Osteoblast (primary cell): ENCODE measurements around the gene SNX10. TPM values are rescaled to one million over a fixed set of nuclear protein-coding genes. Genes with fewer than 3 reads are reported as not detected.

Source experiments
- DNase-seq: peaks from one replicate; pipeline ENCODE4 v3.0.0; 2011; ENCODE audit warnings: low spot score, mixed read lengths; ENCODE audit not compliant: insufficient read length; ENCODE audit errors: missing footprints
- H2AFZ ChIP-seq: 2 replicates; pipeline ENCODE4 v1.6.0; 2011; ENCODE audit warnings: mild to moderate bottlenecking, low read length
- H3K27ac ChIP-seq: 2 replicates; pipeline ENCODE4 v1.5.1; 2011; ENCODE audit warnings: mild to moderate bottlenecking, low read depth, low read length, moderate library complexity
- H3K27me3 ChIP-seq: 2 replicates; pipeline ENCODE4 v1.6.0; 2012; ENCODE audit warnings: mild to moderate bottlenecking, control low read depth, inconsistent platforms, low read length, moderate library complexity; ENCODE audit not compliant: insufficient read depth
- H3K36me3 ChIP-seq: 2 replicates; pipeline ENCODE4 v1.5.1; 2011; ENCODE audit warnings: mild to moderate bottlenecking, low read length, control low read depth, moderate library complexity; ENCODE audit not compliant: insufficient read depth
- H3K4me1 ChIP-seq: 2 replicates; pipeline ENCODE4 v1.5.1; 2011; ENCODE audit warnings: mild to moderate bottlenecking, low read length, control low read depth, moderate library complexity; ENCODE audit not compliant: insufficient read depth
- H3K4me2 ChIP-seq: 2 replicates; pipeline ENCODE4 v1.6.0; 2011; ENCODE audit warnings: mild to moderate bottlenecking, low read length; ENCODE audit not compliant: insufficient read depth
- H3K4me3 ChIP-seq: fragments of 200-600 bp; sonication (generic); 3 replicates; pipeline ENCODE4 v1.5.1; 2012; ENCODE audit warnings: mild to moderate bottlenecking, low read length, inconsistent platforms; ENCODE audit not compliant: insufficient read depth
- H3K79me2 ChIP-seq: 2 replicates; pipeline ENCODE4 v1.6.0; 2012; ENCODE audit warnings: mild to moderate bottlenecking, low read length, control low read depth, inconsistent platforms; ENCODE audit not compliant: insufficient read depth
- H3K9me3 ChIP-seq: 2 replicates; pipeline ENCODE4 v1.5.1; 2011; ENCODE audit warnings: low read depth, low read length, control low read depth
- H4K20me1 ChIP-seq: 2 replicates; pipeline ENCODE4 v1.6.0; 2012; ENCODE audit warnings: mild to moderate bottlenecking, low read length, control low read depth; ENCODE audit not compliant: insufficient read depth
- total RNA-seq: library from RNA; depleted of rRNA; stranded (reverse); fragments of >200 nt; gene quantifications from 2 replicates; pipeline ENCODE4 v1.2.3, GENCODE V29; 2012
- TF ChIP-seq, protein P1 (sequence below): IDR thresholded peaks from 2 replicates; pipeline ENCODE4 v1.5.1; 2011; ENCODE audit warnings: mild to moderate bottlenecking, low read depth, low read length, moderate library complexity; ENCODE audit errors: extremely low read depth

Gene SNX10
- total RNA-seq, 1 donor, result 0.72 TPM

DNA sequence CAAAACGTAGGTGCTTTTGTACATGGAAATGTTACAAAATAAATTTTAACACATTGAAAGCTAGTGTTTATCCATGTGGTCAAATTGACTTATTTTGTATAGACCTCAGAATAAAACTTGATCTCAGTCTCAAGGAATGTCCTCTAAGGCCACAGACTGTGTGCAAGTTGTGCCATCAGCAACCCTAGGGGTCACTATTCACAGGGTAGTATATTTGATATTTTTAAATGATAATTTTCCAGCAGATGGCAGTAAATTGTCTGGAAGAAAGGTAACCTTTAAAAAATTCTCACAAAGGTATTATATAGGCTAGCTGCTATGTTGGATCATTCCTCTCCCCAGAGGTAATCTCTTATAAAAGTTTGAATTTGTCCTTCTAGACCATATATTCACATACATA, 12.9 kb upstream of the SNX10 start:
- no peak overlapping the region for H2AFZ ChIP-seq
- H3K27me3 ChIP-seq, result no peaks in the 10 kb centered on the region
- H3K27ac ChIP-seq, result no peak overlapping the region
- no peaks in the 10 kb centered on the region for H3K79me2 ChIP-seq
- DNase-seq, result no peak
- TF ChIP-seq, protein P1, sequence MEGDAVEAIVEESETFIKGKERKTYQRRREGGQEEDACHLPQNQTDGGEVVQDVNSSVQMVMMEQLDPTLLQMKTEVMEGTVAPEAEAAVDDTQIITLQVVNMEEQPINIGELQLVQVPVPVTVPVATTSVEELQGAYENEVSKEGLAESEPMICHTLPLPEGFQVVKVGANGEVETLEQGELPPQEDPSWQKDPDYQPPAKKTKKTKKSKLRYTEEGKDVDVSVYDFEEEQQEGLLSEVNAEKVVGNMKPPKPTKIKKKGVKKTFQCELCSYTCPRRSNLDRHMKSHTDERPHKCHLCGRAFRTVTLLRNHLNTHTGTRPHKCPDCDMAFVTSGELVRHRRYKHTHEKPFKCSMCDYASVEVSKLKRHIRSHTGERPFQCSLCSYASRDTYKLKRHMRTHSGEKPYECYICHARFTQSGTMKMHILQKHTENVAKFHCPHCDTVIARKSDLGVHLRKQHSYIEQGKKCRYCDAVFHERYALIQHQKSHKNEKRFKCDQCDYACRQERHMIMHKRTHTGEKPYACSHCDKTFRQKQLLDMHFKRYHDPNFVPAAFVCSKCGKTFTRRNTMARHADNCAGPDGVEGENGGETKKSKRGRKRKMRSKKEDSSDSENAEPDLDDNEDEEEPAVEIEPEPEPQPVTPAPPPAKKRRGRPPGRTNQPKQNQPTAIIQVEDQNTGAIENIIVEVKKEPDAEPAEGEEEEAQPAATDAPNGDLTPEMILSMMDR, result peak; percentile 39
- H3K4me1 ChIP-seq, result no peaks in the 10 kb centered on the region
- H3K9me3 ChIP-seq, result no peaks in the 10 kb centered on the region
- no peaks in the 10 kb centered on the region for H3K36me3 ChIP-seq
- H4K20me1 ChIP-seq, result no peaks in the 10 kb centered on the region
- no peak overlapping the region for H3K4me3 ChIP-seq
- H3K4me2 ChIP-seq, result peak overlapping the region; percentile 23

DNA sequence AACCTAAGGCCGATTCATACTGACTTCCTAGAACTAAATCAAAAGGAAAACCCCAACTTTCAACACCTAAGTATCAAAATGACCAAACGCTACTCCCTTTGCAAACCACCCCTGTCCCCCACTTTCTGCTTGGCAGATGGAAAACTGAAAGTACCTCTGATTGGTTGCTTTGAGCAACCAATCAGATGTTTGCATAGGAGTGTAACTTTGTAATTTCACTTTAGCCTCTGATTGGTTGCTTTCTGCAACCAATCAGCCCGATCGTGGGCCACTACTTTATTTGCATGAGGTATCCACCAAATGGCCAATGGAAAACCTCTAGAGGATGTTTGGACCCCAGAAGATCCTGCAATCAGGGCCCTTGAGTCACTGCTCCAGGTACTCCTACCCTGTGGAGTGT, 12.3 kb upstream of the SNX10 start:
- H3K36me3 ChIP-seq, result no peaks in the 10 kb centered on the region
- no peaks in the 10 kb centered on the region for H3K9me3 ChIP-seq
- peak overlapping the region; percentile 53 for H2AFZ ChIP-seq
- peak overlapping the region; percentile 49 for H3K4me2 ChIP-seq
- peak overlapping the region; percentile 27 for H3K4me3 ChIP-seq
- no peaks in the 10 kb centered on the region for H4K20me1 ChIP-seq
- no peak overlapping the region for H3K27ac ChIP-seq
- no peaks in the 10 kb centered on the region for H3K79me2 ChIP-seq
- DNase-seq, result no peak
- no peaks in the 10 kb centered on the region for H3K4me1 ChIP-seq
- TF ChIP-seq, protein P1, result no peak
- no peaks in the 10 kb centered on the region for H3K27me3 ChIP-seq

DNA sequence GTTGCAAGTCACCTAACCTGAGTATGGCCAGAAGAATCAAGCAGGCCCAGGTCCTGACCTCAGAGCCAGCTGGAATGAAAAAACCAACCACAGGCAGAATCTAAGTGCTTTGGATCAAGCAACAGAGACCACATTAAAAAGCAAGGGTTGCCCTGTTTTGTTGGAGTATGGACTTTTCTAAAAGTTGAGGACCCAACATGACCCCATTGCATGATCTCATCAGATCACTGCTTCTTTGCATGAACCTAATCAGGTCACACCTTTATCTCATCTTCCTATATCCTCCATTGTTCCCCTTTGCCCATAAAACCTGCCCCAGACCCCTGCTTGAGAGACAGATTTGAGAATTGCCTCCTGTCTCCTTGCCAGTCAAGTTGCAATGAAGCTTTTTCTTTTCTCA, 11.6 kb upstream of the SNX10 start:
- no peak for DNase-seq
- TF ChIP-seq, protein P1, result no peak
- Histone ChIP-seq H2AFZ (peak overlapping the region; percentile 53), H3K27me3 (no peaks in the 10 kb centered on the region), H3K9me3 (no peaks in the 10 kb centered on the region), H3K27ac (no peak overlapping the region), H3K79me2 (no peaks in the 10 kb centered on the region), H3K4me1 (no peaks in the 10 kb centered on the region), H3K36me3 (no peaks in the 10 kb centered on the region), H3K4me3 (no peak overlapping the region), H4K20me1 (no peaks in the 10 kb centered on the region), H3K4me2 (no peak overlapping the region)

DNA sequence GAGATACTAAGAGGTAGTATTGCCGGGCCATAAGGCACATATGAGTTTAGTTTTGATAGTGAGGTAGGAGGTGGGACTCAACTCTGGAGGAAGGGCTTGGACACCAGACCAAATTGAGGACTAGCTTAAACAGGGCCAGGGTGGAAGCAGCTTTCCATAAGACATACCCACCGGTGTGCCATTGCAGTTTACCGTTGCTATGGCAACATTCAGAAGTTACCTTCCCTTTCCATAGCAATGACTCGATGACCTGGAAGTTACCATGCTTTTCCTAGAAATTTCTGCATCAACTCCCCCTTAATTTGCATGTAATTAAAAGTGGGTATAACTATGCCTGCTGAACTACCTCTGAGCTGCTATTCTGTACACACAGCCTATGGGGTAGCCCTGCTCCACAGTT, 10.9 kb upstream of the SNX10 start:
- H3K27me3 ChIP-seq, result no peaks in the 10 kb centered on the region
- no peak overlapping the region for H2AFZ ChIP-seq
- no peak overlapping the region for H3K4me2 ChIP-seq
- H4K20me1 ChIP-seq, result no peaks in the 10 kb centered on the region
- no peaks in the 10 kb centered on the region for H3K9me3 ChIP-seq
- TF ChIP-seq, protein P1, result no peak
- H3K4me3 ChIP-seq, result no peak overlapping the region
- no peaks in the 10 kb centered on the region for H3K79me2 ChIP-seq
- DNase-seq, result no peak
- no peak overlapping the region for H3K27ac ChIP-seq
- no peaks in the 10 kb centered on the region for H3K36me3 ChIP-seq
- no peaks in the 10 kb centered on the region for H3K4me1 ChIP-seq
